HG02642 (cell line): ENCODE measurements around the gene IGF1R.

Experiments
- ATAC-seq: cut with Tn5 transposase; IDR thresholded peaks from one replicate; pipeline ENCODE4 v1.9.1; 2021; ENCODE audit warnings: mild to moderate bottlenecking; ENCODE audit not compliant: unreplicated experiment, poor library complexity

IGF1R gene

DNA sequence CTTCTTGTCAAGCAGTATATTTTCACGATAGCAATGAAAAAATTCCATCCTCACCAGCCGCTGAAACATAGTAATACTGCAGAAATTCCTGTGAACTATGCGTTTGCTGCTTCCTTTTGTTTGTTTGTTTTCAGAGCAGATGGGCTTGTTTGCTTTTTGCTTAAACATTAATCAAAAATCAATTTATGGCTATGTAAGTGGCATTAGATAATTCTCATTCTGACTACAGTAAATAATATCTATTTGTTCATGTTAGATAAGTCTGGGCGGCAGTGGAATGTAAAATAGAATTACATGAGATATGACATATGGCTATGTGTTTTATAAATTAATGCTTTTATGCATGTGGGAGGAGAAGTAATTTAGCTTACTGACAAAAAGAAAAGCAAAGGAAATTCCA lies 195.5 kb downstream of the IGF1R start:
- ATAC-seq, result no peak

DNA sequence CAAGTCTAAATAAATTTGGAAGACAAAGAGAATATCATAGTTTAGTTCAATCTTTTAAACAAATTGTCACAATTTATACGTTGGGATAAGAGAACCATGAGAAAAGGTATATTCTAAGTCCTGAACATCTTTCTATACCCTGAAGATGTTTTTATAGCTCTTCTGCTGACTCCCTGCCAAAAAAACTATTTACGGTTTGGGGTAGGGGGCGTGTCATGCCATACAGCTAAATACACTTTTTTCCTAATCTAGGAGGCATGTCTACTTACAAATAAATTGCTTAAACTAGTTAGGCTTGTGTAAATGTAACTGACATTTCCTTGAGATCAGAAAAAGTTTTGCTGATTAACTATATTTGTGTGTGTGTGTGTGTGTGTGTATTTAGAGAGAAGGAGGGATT lies 195.9 kb downstream of the IGF1R start:
- ATAC-seq, result no peak

- no peak for ATAC-seq
Measured at GRCh38 chr15:98845138-98845884, 197.0 kb downstream of the IGF1R start.

DNA sequence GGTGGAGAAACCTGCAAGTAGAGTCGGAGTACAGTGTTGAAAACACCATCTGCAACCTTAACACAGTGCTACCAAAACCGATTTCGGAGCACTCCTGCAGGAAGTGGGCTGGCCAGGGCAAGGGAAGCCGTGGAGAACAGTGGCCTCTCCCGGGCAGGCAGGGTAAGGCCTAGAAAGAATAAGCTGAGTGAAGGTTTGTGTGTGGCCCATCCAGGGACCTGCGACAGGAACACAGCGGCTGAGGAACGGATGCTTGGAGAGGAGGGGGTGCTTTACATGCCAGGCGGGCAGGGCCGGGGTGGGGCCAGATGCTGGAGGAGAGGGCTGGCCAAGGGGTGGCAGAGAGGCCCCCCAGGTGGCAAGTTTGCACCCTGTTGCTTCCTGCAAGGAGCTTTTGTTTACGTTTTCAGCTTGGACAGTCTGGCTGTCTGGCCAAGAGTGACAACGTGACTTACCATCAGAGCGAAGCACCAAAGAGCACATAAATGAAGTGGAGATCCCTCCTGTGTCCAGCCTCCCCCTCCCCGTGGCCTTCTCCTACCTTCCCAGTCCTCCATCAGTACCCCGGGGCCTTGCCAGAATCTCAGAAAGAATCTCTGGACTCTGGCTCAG lies 202.7 kb downstream of the IGF1R start:
- ATAC-seq, result peak; percentile 34

DNA sequence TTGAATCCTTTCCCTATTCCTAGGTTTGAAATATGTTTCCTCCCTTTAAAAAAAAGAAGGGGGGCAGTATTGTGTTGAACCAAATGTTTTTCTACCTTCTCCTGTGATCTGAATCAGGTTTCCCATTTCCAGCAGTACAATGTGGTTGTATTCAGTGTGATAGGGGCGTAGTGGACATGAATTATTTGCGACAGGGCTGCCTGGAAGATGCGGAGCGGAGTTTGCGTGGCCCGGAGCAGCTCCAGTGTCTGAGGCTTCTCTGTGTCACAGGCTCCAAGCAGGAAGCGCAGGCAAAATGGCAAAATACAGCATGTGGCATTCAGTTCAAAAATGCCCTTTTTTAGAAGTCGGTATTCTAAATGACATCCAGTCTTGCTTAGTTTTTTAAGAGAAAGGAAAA lies 204.8 kb downstream of the IGF1R start:
- no peak for ATAC-seq

DNA sequence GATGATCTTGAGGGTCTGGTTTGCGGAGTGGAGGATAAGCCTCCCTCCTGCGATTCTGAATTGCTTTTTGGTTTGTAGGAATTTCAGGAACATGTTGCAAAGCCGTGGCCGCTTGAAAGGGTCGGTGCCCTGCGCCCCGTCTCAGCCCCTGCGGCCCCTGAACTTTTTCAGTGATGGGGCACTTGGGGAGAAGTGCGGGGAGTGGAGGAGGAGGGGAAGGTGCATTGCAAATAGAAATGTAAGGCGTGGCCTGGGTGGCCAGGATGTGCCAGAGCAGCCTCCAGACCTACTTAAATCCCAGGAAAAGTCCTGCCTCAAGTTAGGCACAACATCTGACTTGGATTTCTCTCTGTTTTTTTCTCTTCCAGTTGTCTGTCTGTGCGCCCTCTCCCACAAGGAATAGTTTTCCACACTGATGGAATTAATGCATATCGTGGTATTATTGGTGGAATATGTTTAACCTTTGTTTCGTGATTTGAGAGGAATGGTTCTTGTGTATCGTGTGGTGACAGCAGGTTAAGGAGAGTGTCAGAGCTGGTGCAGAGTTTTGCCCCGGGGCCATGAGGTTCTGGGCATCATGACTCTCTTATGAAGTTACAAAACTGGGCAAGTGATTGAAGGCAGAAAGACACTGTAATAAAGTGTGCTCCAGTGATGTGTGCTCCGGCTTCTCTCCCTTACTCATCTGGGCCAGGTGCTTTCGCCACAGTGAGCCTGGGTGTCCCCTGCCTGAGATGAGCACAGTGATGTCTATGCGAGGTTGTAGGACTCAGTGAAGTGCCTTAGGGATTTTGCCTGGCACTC lies 205.5 kb downstream of the IGF1R start:
- no peak for ATAC-seq

GRCh38 chr15:98854496-98854895 lies 206.2 kb downstream of the IGF1R start:
- ATAC-seq, result no peak

DNA sequence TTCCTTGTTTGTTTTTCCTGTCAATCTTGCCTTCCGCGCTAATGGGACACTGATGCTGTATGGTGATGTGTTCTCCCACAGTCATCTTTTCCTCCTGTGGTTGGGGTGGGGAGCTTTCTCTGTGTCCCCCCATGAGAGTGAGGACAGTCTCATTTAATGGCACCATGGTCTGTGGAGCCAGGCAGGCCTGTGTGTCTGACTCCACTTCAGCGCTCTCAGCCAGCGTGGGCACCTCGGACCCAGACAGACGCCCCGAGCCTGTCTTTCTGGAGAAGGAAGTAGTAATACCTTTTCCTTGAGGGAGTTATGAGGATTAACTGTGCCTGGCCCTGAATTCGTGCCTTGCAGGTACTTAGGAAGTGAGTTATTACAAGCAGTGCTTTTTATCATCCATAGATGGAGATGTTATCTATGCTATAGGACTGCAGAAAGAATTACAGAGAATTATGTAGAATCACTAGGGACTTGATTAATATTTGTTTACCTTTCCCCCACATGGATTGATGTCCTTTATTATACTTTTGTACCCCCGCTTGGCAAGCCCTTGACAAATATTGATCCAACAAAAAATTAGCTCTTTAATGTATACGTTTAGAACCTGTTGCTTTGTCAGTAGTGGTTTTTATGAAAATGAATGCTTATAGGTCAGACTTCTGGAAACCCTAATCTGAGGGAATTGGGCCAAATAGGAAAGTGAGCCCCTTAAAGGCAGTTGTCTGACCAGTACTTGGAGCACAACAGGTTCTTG lies 206.9 kb downstream of the IGF1R start:
- ATAC-seq, result no peak

- ATAC-seq, result no peak
Measured at GRCh38 chr15:98855815-98856531, 207.6 kb downstream of the IGF1R start.

- no peak for ATAC-seq
Measured at GRCh38 chr15:98856532-98856907, 208.2 kb downstream of the IGF1R start.

- no peak for ATAC-seq
Measured at GRCh38 chr15:98858610-98859023, 210.3 kb downstream of the IGF1R start.

- no peak for ATAC-seq
Measured at GRCh38 chr15:98859149-98859548, 210.8 kb downstream of the IGF1R start.

DNA sequence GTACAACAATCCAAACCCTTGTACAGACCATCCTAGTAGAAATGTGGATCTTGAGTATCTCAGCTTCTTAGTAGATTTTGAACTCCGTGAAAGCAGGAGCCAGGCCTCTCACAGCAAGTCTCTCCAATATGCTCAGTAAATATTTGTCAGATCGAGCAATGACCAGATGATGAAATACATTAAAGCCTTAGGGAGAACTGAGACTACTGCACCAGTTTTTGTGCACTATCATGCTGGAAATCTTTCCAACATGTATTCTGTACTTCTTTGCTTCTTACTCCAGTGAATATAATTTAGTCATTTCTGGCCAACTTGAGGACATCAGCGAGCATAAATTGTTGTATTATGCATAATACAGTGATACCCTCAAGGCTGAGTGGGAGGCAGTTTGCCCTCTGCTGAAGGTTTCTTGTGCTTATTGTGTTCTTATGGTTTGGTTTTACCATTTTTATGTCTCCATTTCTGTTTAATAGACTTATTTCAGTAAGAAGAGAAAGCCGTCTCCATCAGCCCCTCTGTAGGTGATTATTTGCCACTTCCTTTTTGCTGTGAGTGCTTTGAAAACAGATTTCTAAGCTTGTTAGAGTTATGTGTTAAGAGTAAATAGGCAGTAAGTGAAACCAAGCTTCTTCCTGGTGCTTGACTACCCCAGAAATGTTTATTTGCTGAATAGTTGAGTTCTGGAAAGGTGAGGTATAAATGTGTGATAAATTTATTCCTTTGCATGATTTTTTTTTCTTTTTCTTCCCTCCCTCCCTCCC lies 212.1 kb downstream of the IGF1R start:
- ATAC-seq, result no peak

DNA sequence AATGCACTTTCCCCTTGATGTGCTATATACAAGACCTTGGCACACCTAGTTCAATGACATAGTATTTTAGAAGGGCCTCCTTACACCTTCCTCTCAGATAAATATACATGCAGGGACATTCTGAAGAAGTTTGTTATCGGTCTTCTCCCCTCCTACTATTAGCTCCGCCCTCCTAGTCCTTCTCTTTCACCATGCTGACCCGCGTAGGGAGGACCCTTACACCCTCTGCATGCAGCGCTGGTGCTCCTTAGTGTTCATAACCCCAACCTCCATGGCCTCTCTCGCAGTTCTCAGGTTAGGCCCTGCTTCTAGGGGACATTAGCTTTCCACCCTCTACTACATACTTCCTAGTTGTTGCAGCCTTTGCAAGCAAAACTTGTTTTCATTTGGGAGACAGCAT lies 212.8 kb downstream of the IGF1R start:
- no peak for ATAC-seq

- ATAC-seq, result no peak
Measured at GRCh38 chr15:98863983-98864382, 215.6 kb downstream of the IGF1R start.

GRCh38 chr15:98865397-98866339 lies 217.3 kb downstream of the IGF1R start:
- ATAC-seq, result peak; percentile 92

- no peak for ATAC-seq
Measured at GRCh38 chr15:98866511-98866910, 218.2 kb downstream of the IGF1R start.

- ATAC-seq, result no peak
Measured at GRCh38 chr15:98868564-98868963, 220.2 kb downstream of the IGF1R start.
